PC-3 (cell line): Measurements from ENCODE around the gene KIF6. TPM values are rescaled to one million over a fixed set of nuclear protein-coding genes. Genes with fewer than 3 reads are reported as not detected.

Experiments used
- ATAC-seq: fragments of 200-7000 bp; cut with Tn5 transposase; 2 replicates; pipeline ENCODE4 v1.9.1; 2020; ENCODE audit warnings: mild to moderate bottlenecking, moderate library complexity
- BruUV-seq: library from RNA; stranded (reverse); fragments of 400-500 nt; replicated peaks from 2 replicates; lab custom pipeline; 2021; lab: Mats Ljungman, UMichigan
- CTCF ChIA-PET: fragments of 300-600 bp; sonication (Branson Sonifier 250); formaldehyde crosslinking; loops from one replicate; lab custom pipeline; 2022; ENCODE audit warnings: antibody characterized with exemption; lab: Charles Lee
- POLR2A ChIA-PET: fragments of 300-600 bp; sonication (Branson Sonifier 250); formaldehyde crosslinking; loops from one replicate; lab custom pipeline; 2022; ENCODE audit warnings: antibody characterized with exemption; ENCODE audit not compliant: unreplicated experiment; lab: Charles Lee
- DNase-seq: peaks from one replicate; pipeline ENCODE4 v3.0.0-alpha.2; 2015
- H2AFZ ChIP-seq: fragments of 300-600 bp; sonication (generic); 2 replicates; pipeline ENCODE4 v1.6.0; 2016; ENCODE audit warnings: antibody characterized with exemption, low read length
- H3F3A ChIP-seq: fragments of 300-600 bp; sonication (generic); one replicate; pipeline ENCODE4 v1.6.0; 2017; ENCODE audit warnings: antibody characterized with exemption, low read length, control low read depth, mild to moderate bottlenecking; ENCODE audit not compliant: unreplicated experiment
- H3K27ac ChIP-seq: fragments of 300-600 bp; sonication (generic); 2 replicates; pipeline ENCODE4 v1.5.1; 2016; ENCODE audit warnings: mild to moderate bottlenecking, low read length
- H3K27me3 ChIP-seq: fragments of 300-600 bp; sonication (generic); 2 replicates; pipeline ENCODE4 v1.6.1; 2016; ENCODE audit warnings: low read length, mixed read lengths
- H3K36me3 ChIP-seq: fragments of 300-600 bp; sonication (generic); 2 replicates; pipeline ENCODE4 v1.6.1; 2016; ENCODE audit warnings: low read depth, mixed run types, low read length, mixed read lengths
- H3K4me1 ChIP-seq: fragments of 300-600 bp; sonication (generic); 2 replicates; pipeline ENCODE4 v1.5.1; 2016; ENCODE audit warnings: low read length; ENCODE audit not compliant: insufficient read depth
- H3K4me2 ChIP-seq: fragments of 300-600 bp; sonication (generic); 2 replicates; pipeline ENCODE4 v1.6.0; 2016; ENCODE audit warnings: low read length
- H3K4me3 ChIP-seq: fragments of 300-600 bp; sonication (generic); 2 replicates; pipeline ENCODE4 v1.5.1; 2016; ENCODE audit warnings: mild to moderate bottlenecking, low read length, mixed read lengths
- H3K79me2 ChIP-seq: fragments of 300-600 bp; sonication (generic); 2 replicates; pipeline ENCODE4 v1.6.1; 2017; ENCODE audit warnings: low read length, mixed read lengths
- H3K9ac ChIP-seq: fragments of 300-600 bp; sonication (generic); 2 replicates; pipeline ENCODE4 v1.6.0; 2016; ENCODE audit warnings: mild to moderate bottlenecking, low read length
- H3K9me2 ChIP-seq: fragments of 300-600 bp; sonication (generic); replicated peaks from 2 replicates; pipeline ENCODE4 v1.6.1; 2016; ENCODE audit warnings: mixed run types, low read length, mixed read lengths
- H3K9me3 ChIP-seq: fragments of 300-600 bp; sonication (generic); 2 replicates; pipeline ENCODE4 v1.6.1; 2016; ENCODE audit warnings: low read length, mixed read lengths
- H4K20me1 ChIP-seq: fragments of 300-600 bp; sonication (generic); 2 replicates; pipeline ENCODE4 v1.6.1; 2016; ENCODE audit warnings: low read length, mixed read lengths
- EZH2 ChIP-seq: fragments of 300-600 bp; sonication (generic); IDR thresholded peaks from one replicate; pipeline ENCODE4 v1.6.1; 2017; ENCODE audit warnings: antibody characterized with exemption, mild to moderate bottlenecking, low read length; ENCODE audit not compliant: unreplicated experiment
- EZH2phosphoT487 ChIP-seq: fragments of 300-600 bp; sonication (generic); IDR thresholded peaks from 2 replicates; pipeline ENCODE4 v1.6.1; 2018; ENCODE audit warnings: mild to moderate bottlenecking, antibody characterized with exemption, low read length, borderline replicate concordance
- intact Hi-C: fragments of 100-400 bp; cut with micrococcal nuclease; formaldehyde crosslinking; loops from 2 replicates; pipeline ENCODE4 v1.9.0; 2023
- total RNA-seq: library from RNA; depleted of rRNA; stranded (reverse); fragments of >200 nt; gene quantifications from 2 replicates; pipeline ENCODE4 v1.2.3, GENCODE V29; 2014
- TF ChIP-seq, protein P1 (sequence below): fragments of 300-600 bp; sonication (generic); conservative IDR thresholded peaks from 2 replicates; pipeline ENCODE4 v1.5.1; 2017; ENCODE audit warnings: antibody characterized with exemption, low read depth, mild to moderate bottlenecking, low read length

KIF6 gene
- total RNA-seq, 1 experiment from 2014 or later: 0.07 TPM

DNA sequence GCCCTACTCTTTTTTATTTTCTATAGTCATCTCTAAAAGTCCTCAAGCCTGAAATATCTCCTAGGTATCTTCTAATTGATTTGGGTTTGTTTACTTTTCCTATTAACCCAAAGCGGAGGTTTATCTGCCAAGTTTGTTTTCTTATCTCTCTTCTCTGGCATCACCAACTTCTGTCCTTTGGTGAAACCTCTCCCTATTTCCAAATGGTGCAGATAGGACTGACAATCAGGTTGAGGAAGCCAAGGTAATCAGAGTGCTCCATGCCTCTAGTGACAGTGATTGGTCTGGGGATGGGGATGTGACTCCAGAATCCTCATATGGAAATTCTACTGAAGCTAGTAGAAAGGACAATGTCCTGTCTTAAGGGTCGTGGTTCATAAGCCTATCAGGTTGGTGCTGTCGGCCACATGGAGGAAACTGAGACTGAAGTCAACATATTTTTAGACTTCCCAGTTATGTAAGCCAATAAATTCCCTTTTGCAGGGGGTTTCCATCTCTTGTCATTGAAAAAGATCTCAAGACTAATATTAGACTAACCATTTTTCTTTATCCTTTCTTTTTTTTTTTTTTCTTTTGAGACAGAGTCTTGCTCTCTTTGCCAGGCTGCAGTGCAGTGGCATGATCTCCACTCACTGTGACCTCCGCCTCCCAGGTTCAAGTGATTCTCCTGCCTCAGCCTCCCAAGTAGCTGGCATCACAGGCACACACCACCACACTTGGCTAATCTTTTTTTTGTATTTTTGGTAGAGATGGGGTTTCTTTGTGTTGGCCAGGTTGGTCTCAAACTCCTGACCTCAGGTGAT lies 28.0 kb downstream of the KIF6 start:
- DNase-seq (no peak), ATAC-seq (no peak)
- H4K20me1 ChIP-seq: no peaks in the 10 kb centered on the region
- H3K4me1 ChIP-seq: no peaks in the 10 kb centered on the region
- no peak overlapping the region for H3K9ac ChIP-seq
- no TSS peak for BruUV-seq
- H3K36me3 ChIP-seq: no peaks in the 10 kb centered on the region
- no peaks in the 10 kb centered on the region for H3K27me3 ChIP-seq
- no peak overlapping the region for H2AFZ ChIP-seq
- no peaks in the 10 kb centered on the region for H3F3A ChIP-seq
- no peak overlapping the region for H3K27ac ChIP-seq
- H3K79me2 ChIP-seq: no peaks in the 10 kb centered on the region
- TF ChIP-seq, protein P1, sequence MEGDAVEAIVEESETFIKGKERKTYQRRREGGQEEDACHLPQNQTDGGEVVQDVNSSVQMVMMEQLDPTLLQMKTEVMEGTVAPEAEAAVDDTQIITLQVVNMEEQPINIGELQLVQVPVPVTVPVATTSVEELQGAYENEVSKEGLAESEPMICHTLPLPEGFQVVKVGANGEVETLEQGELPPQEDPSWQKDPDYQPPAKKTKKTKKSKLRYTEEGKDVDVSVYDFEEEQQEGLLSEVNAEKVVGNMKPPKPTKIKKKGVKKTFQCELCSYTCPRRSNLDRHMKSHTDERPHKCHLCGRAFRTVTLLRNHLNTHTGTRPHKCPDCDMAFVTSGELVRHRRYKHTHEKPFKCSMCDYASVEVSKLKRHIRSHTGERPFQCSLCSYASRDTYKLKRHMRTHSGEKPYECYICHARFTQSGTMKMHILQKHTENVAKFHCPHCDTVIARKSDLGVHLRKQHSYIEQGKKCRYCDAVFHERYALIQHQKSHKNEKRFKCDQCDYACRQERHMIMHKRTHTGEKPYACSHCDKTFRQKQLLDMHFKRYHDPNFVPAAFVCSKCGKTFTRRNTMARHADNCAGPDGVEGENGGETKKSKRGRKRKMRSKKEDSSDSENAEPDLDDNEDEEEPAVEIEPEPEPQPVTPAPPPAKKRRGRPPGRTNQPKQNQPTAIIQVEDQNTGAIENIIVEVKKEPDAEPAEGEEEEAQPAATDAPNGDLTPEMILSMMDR: no peak
- no peak for TF ChIP-seq EZH2phosphoT487
- no peak for TF ChIP-seq EZH2
- no peaks in the 10 kb centered on the region for H3K9me3 ChIP-seq
- no peak overlapping the region for H3K4me3 ChIP-seq
- no peaks in the 10 kb centered on the region for H3K9me2 ChIP-seq
- ChIA-PET POLR2A (no interaction called here), CTCF (no interaction called here)
- no peak overlapping the region for H3K4me2 ChIP-seq
- intact Hi-C loops: no loop called here

DNA sequence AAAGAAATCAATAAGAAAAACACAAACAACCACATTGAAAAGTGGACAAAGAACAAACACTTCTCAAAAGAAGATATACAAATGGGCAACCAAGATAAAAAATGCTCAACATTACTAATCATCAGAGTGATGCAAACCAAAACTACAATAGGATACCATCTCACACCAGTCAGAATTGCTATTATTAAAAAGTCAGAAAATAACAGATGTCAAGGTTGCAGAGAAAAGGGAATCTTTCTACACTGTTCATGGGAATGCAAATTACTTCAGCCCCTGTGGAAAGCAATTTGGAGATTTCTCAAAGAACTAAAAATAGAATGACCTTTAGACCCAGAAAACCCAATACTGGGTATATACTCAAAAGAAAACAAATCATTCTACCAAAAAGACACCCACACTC lies 29.8 kb downstream of the KIF6 start:
- Histone ChIP-seq H3K9me2 (no peaks in the 10 kb centered on the region), H3K9ac (no peak overlapping the region), H4K20me1 (no peaks in the 10 kb centered on the region), H3F3A (no peaks in the 10 kb centered on the region), H2AFZ (no peak overlapping the region), H3K79me2 (no peaks in the 10 kb centered on the region), H3K27ac (no peak overlapping the region), H3K9me3 (no peaks in the 10 kb centered on the region), H3K4me3 (no peak overlapping the region), H3K27me3 (no peaks in the 10 kb centered on the region), H3K4me2 (no peak overlapping the region), H3K36me3 (no peaks in the 10 kb centered on the region), H3K4me1 (no peaks in the 10 kb centered on the region)
- CTCF ChIA-PET: no interaction called here
- BruUV-seq: no TSS peak
- no peak for TF ChIP-seq EZH2phosphoT487
- TF ChIP-seq, protein P1: no peak
- TF ChIP-seq EZH2: no peak
- ATAC-seq (no peak), DNase-seq (no peak)
- POLR2A ChIA-PET: no interaction called here
- intact Hi-C loops: no loop called here

DNA sequence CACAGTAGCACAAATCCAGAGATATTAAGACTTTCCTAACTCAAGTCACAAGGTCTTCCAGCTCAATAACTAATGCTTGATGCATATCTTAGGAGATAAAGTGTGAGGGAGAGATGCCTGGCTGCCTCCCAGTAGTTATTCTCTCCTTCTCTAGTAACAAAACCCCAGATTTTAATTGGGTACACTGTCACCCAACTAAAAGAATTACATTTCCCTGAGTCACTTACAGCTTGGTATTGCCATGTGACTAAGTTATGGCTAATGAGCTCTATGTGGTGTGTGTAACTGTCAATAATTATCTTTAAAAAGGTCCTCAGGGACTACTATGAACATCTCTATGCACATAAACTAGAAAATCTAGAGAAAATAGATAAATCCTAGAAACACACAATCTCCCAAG lies 32.0 kb downstream of the KIF6 start:
- ChIA-PET CTCF (no interaction called here), POLR2A (no interaction called here)
- no peaks in the 10 kb centered on the region for H3K27me3 ChIP-seq
- H3K4me3 ChIP-seq: no peak overlapping the region
- no peak overlapping the region for H3K27ac ChIP-seq
- no peaks in the 10 kb centered on the region for H3K36me3 ChIP-seq
- no peak for ATAC-seq
- no peak overlapping the region for H3K9ac ChIP-seq
- no peaks in the 10 kb centered on the region for H4K20me1 ChIP-seq
- H3K4me1 ChIP-seq: no peaks in the 10 kb centered on the region
- no peaks in the 10 kb centered on the region for H3K9me2 ChIP-seq
- no peak for DNase-seq
- H2AFZ ChIP-seq: no peak overlapping the region
- H3K4me2 ChIP-seq: no peak overlapping the region
- H3K79me2 ChIP-seq: no peaks in the 10 kb centered on the region
- no TSS peak for BruUV-seq
- TF ChIP-seq, protein P1: no peak
- TF ChIP-seq EZH2phosphoT487 (no peak), EZH2 (no peak)
- intact Hi-C loops: no loop called here
- no peaks in the 10 kb centered on the region for H3F3A ChIP-seq
- H3K9me3 ChIP-seq: no peaks in the 10 kb centered on the region
